Measurements from ENCODE around the gene CWC25. TPM values are rescaled to one million over a fixed set of nuclear protein-coding genes. Genes with fewer than 3 reads are reported as not detected.
A peak's percentile ranks its signal among the peaks of the same experiment; 100 is the strongest.

CWC25 gene
- total RNA-seq, 1 experiment from 2014 or later, result 23.9 TPM

DNA sequence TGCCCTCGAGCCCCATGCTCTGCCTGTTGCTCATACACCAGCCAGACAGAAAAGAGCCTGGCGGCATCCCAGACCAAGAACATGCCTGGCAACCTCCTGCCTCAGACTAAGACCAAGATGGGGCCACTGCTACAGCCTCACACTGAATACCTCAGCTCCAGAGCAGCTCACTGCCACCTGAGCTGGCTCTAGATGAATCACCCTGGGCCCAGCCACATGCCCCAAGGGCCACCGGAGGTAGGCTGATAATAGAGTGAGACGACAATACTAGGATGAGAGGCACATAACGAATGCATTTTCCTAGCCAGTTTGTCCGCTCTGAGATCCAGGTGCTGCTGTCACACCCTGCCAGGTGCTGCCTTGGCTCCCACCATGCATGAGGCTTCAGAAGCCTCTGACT lies 38.7 kb downstream of the CWC25 start:
- Histone ChIP-seq H3K79me2 (ENCODE audit: insufficient read depth, low read length) (peaks cover 12% of the 10 kb centered on the region), H3K4me3 (replicated peaks in 1 of 2; ENCODE audit: low read depth in 1 of 2, low read length in 2 of 2) (no peak overlapping the region), H3K36me3 (ENCODE audit: control insufficient read depth in 1 of 2, insufficient read depth in 2 of 2, low read length in 2 of 2) (peaks cover 23 to 28% of the 10 kb centered on the region in 2 experiments; a peak in 3 of 4 replicates), H3K9ac (ENCODE audit: low read length) (no peak overlapping the region), H3K27me3 (ENCODE audit: insufficient read depth, low read length) (no peaks in the 10 kb centered on the region), H3K4me1 (ENCODE audit: control insufficient read depth in 1 of 2, insufficient read depth in 2 of 2, low read length in 2 of 2) (no peaks in the 10 kb centered on the region), H3K4me2 (ENCODE audit: low read length) (no peak overlapping the region), H3K9me2 (ENCODE audit: insufficient read depth) (no peaks in the 10 kb centered on the region), H4K20me1 (ENCODE audit: insufficient read depth) (no peaks in the 10 kb centered on the region), H3K9me3 (ENCODE audit: control insufficient read depth in 1 of 2, insufficient read depth in 1 of 2, low read depth in 1 of 2, low read length in 2 of 2) (no peaks in the 10 kb centered on the region), H2AFZ (ENCODE audit: low read depth, low read length, poor library complexity, severe bottlenecking) (no peak overlapping the region), H3K27ac (ENCODE audit: low read depth, low read length) (no peak overlapping the region)
- ChIA-PET CTCF (no interaction called here), RAD21 (ENCODE audit: low non-redundant PET in 1 of 2, low total read pairs in 2 of 2, uncharacterized antibody in 2 of 2, unreplicated experiment in 2 of 2) (no interaction called here), POLR2A (interaction anchor here (1.4 kb wide), 1 partner anchor 11 kb away, joined by 3 read pairs; no protein-coding TSS in a partner anchor)
- DNase-seq (ENCODE audit: low read depth, low spot score) (no peak), ATAC-seq (no peak)
- TF ChIP-seq EZH2 (IDR thresholded peaks at IDR 0.05) (no peak), EGR1 (IDR thresholded peaks at IDR 0.05; ENCODE audit: low read depth) (no peak), TCF7L2 (IDR thresholded peaks at IDR 0.05; ENCODE audit: borderline replicate concordance, extremely low read depth, insufficient read depth, insufficient read length) (no peak), ZFX (IDR thresholded peaks at IDR 0.05) (no peak)
- TF ChIP-seq, protein P1, sequence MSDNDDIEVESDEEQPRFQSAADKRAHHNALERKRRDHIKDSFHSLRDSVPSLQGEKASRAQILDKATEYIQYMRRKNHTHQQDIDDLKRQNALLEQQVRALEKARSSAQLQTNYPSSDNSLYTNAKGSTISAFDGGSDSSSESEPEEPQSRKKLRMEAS (IDR thresholded peaks at IDR 0.05), result no peak
- intact Hi-C loops (cut with micrococcal nuclease), result no loop called here
- no TSS peak for BruUV-seq (replicated peaks)

DNA sequence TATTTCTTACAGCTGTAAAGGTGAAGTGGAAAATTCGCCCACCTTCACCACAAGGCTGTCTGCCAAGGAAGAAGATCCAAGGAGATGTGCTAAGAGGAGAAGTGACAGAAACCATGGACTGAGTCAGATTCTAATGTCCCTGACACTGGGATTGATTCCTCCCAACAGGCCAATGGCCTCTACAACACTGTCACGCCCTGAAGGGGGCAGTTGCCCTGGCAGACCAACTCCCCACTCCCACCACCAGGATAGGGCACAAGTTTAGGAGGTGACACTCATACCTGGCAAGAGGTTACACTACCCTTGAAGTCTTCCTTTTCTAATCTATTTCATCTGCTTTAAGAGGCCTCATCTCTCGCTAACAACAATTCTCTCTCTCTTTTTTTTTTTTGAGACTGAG lies 41.9 kb downstream of the CWC25 start:
- H3K9me3 ChIP-seq (ENCODE audit: control insufficient read depth in 1 of 2, insufficient read depth in 1 of 2, low read depth in 1 of 2, low read length in 2 of 2), result no peaks in the 10 kb centered on the region
- TF ChIP-seq, protein P2, sequence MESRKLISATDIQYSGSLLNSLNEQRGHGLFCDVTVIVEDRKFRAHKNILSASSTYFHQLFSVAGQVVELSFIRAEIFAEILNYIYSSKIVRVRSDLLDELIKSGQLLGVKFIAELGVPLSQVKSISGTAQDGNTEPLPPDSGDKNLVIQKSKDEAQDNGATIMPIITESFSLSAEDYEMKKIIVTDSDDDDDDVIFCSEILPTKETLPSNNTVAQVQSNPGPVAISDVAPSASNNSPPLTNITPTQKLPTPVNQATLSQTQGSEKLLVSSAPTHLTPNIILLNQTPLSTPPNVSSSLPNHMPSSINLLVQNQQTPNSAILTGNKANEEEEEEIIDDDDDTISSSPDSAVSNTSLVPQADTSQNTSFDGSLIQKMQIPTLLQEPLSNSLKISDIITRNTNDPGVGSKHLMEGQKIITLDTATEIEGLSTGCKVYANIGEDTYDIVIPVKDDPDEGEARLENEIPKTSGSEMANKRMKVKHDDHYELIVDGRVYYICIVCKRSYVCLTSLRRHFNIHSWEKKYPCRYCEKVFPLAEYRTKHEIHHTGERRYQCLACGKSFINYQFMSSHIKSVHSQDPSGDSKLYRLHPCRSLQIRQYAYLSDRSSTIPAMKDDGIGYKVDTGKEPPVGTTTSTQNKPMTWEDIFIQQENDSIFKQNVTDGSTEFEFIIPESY (IDR thresholded peaks at IDR 0.05; ENCODE audit: extremely low read depth, insufficient replicate concordance, low read length), result no peak
- TF ChIP-seq CTCF (IDR thresholded peaks at IDR 0.05 in 2 of 3, conservative IDR thresholded peaks at IDR 0.05 in 1 of 3; ENCODE audit: borderline replicate concordance in 1 of 3, insufficient read depth in 1 of 3, low read depth in 2 of 3, low read length in 2 of 3), result 0 out of 6 replicates have a peak, but pooled peaks of 1 of the 3 experiments have one; percentile 5
- no TSS peak for BruUV-seq (replicated peaks)
- H4K20me1 ChIP-seq (ENCODE audit: insufficient read depth), result no peaks in the 10 kb centered on the region
- intact Hi-C loops (cut with micrococcal nuclease), result no loop called here
- no peak overlapping the region for H3K4me3 ChIP-seq (replicated peaks in 1 of 2; ENCODE audit: low read depth in 1 of 2, low read length in 2 of 2)
- peaks cover 33 to 48% of the 10 kb centered on the region in 2 experiments; a peak in 3 of 4 replicates for H3K36me3 ChIP-seq (ENCODE audit: control insufficient read depth in 1 of 2, insufficient read depth in 2 of 2, low read length in 2 of 2)
- DNase-seq (ENCODE audit: low read depth, low spot score) (no peak), ATAC-seq (peak; percentile 52; the same call in 1 of the 2 replicates)
- no peaks in the 10 kb centered on the region for H3K79me2 ChIP-seq (ENCODE audit: insufficient read depth, low read length)
- H3K27ac ChIP-seq (ENCODE audit: low read depth, low read length), result no peak overlapping the region
- no peak overlapping the region for H3K9ac ChIP-seq (ENCODE audit: low read length)
- no peak overlapping the region for H3K4me2 ChIP-seq (ENCODE audit: low read length)
- H3K4me1 ChIP-seq (ENCODE audit: control insufficient read depth in 1 of 2, insufficient read depth in 2 of 2, low read length in 2 of 2), result no peaks in the 10 kb centered on the region
- ChIA-PET RAD21 (ENCODE audit: low non-redundant PET in 1 of 2, low total read pairs in 2 of 2, uncharacterized antibody in 2 of 2, unreplicated experiment in 2 of 2) (no interaction called here), CTCF (no interaction called here), POLR2A (no interaction called here)
- no peaks in the 10 kb centered on the region for H3K9me2 ChIP-seq (ENCODE audit: insufficient read depth)
- H3K27me3 ChIP-seq (ENCODE audit: insufficient read depth, low read length), result no peaks in the 10 kb centered on the region
- no peak overlapping the region for H2AFZ ChIP-seq (ENCODE audit: low read depth, low read length, poor library complexity, severe bottlenecking)
